Transverse colon (tissue), 4 donors: ENCODE results near the gene BRD8.
"Not testable (repeated sequence)": the region's sequence is repeated elsewhere in the genome, so short reads cannot be mapped to it uniquely, and the experiment has no call there.

Source experiments
- POLR2AphosphoS5 ChIP-seq, 3 donors: sonication (generic); formaldehyde crosslinking; IDR thresholded peaks; one replicate each; pipeline ENCODE4 v1.6.1; 2016; ENCODE audit warnings: antibody characterized with exemption in 3 of 3
- TF ChIP-seq, protein P1 (sequence below), 5 experiments: fragments of 200-600 bp in 3 of 5; fragments of 450-650 bp in 2 of 5; sonication (generic) in 3 of 5; IDR thresholded peaks; 1 replicate in 2 of 5; 2 replicates in 3 of 5; pipeline ENCODE4 v1.5.1; 2016 to 2017; ENCODE audit warnings: antibody characterized with exemption in 5 of 5, inconsistent platforms in 3 of 5, mild to moderate bottlenecking in 2 of 5, moderate library complexity in 1 of 5

DNA sequence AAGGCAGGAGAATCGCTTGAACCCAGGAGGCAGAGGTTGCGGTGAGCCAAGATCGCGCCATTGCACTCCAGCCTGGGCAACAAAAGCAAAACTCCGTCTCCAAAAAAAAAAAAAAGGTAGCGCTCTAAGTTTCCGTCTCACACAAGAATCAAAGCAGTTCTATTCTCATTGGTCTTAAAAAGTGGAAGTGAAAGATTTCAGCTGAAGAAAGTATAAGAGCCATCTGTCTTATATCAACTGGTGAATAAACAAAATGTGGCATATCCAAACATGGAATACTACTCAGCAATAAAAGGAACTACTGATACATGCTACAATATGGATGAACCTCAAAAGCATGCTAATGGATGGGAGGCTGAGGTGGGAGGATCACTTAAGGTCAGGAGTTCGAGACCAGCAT lies 15.4 kb upstream of the BRD8 start:
- TF ChIP-seq, protein P1, sequence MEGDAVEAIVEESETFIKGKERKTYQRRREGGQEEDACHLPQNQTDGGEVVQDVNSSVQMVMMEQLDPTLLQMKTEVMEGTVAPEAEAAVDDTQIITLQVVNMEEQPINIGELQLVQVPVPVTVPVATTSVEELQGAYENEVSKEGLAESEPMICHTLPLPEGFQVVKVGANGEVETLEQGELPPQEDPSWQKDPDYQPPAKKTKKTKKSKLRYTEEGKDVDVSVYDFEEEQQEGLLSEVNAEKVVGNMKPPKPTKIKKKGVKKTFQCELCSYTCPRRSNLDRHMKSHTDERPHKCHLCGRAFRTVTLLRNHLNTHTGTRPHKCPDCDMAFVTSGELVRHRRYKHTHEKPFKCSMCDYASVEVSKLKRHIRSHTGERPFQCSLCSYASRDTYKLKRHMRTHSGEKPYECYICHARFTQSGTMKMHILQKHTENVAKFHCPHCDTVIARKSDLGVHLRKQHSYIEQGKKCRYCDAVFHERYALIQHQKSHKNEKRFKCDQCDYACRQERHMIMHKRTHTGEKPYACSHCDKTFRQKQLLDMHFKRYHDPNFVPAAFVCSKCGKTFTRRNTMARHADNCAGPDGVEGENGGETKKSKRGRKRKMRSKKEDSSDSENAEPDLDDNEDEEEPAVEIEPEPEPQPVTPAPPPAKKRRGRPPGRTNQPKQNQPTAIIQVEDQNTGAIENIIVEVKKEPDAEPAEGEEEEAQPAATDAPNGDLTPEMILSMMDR (IDR thresholded peaks at IDR 0.05): not testable (repeated sequence)
- not testable (repeated sequence) for TF ChIP-seq POLR2AphosphoS5 (IDR thresholded peaks at IDR 0.05)
